Measurements from ENCODE around the gene PRKAA1.

The PRKAA1 gene

GRCh38 chr5:40798012-40798800 is at the start of gene PRKAA1:
TSS of gene PRKAA1 (minus strand) at chr5:40798374. CDS start at chr5:40798189, 185 bp downstream.
- no CpG with 5 or more reads among the region's 70 CpGs for WGBS (ENCODE audit: insufficient coverage, insufficient read length)

DNA sequence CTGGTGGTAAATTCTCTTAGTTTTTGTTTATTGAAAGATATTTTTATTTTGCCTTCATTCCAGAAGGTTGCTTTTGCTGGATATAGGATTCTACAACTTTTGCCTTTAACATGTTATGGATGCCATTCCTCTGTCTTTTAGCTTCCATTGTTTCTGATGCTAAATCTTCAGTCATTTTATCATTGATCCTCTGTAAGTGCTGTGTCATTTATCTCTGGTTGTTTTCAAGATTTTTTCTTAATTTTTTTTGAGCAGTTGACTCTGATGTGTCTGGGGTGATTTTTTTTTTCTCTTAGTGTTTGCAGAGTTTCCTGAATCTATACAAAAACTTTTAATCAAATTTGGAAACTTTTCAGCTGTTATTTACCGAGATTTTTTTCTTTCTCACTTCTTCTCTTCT is 49.4 kb upstream of the PRKAA1 start:
- H3K27ac ChIP-seq (ENCODE audit: low read length), result no peak overlapping the region

More at GRCh38 chr5:40798012-40798800, at the start of gene PRKAA1:
- H3K27ac ChIP-seq (ENCODE audit: low read length), result no peak within 1 kb of the TSS
- peak; percentile 63 for DNase-seq (ENCODE audit: low read depth, low spot score)
- peak within 1 kb of the TSS; percentile 64 for H3K4me3 ChIP-seq (ENCODE audit: low read length)
- H3K9me3 ChIP-seq (ENCODE audit: control insufficient read depth, insufficient read depth, low read length), result no peaks in the 10 kb centered on the region
- H3K27me3 ChIP-seq (ENCODE audit: control insufficient read depth, insufficient read depth, low read length), result no peaks in the 10 kb centered on the region
- no peaks in the 10 kb centered on the region; the same call in 1 of the 2 replicates for H3K4me1 ChIP-seq (ENCODE audit: control insufficient read depth, insufficient read depth, low read length)
- H3K36me3 ChIP-seq (ENCODE audit: control insufficient read depth, insufficient read depth, low read length), result no peaks in the 10 kb centered on the region

GRCh38 chr5:40846371-40846770 is 48.2 kb upstream of the PRKAA1 start:
- Histone ChIP-seq H3K36me3 (ENCODE audit: control insufficient read depth, insufficient read depth, low read length) (no peaks in the 10 kb centered on the region), H3K27me3 (ENCODE audit: control insufficient read depth, insufficient read depth, low read length) (no peaks in the 10 kb centered on the region), H3K9me3 (ENCODE audit: control insufficient read depth, insufficient read depth, low read length) (no peaks in the 10 kb centered on the region), H3K4me3 (ENCODE audit: low read length) (no peak overlapping the region), H3K4me1 (ENCODE audit: control insufficient read depth, insufficient read depth, low read length) (no peaks in the 10 kb centered on the region), H3K27ac (ENCODE audit: low read length) (no peak overlapping the region)
- DNase-seq (ENCODE audit: low read depth, low spot score), result no peak
- WGBS (ENCODE audit: insufficient coverage, insufficient read length), result no CpG with 5 or more reads among the region's 2 CpGs

More for the DNA sequence above, 49.4 kb upstream of the PRKAA1 start:
- Histone ChIP-seq H3K27me3 (ENCODE audit: control insufficient read depth, insufficient read depth, low read length) (no peaks in the 10 kb centered on the region), H3K4me1 (ENCODE audit: control insufficient read depth, insufficient read depth, low read length) (no peaks in the 10 kb centered on the region), H3K9me3 (ENCODE audit: control insufficient read depth, insufficient read depth, low read length) (no peaks in the 10 kb centered on the region), H3K4me3 (ENCODE audit: low read length) (no peak overlapping the region), H3K36me3 (ENCODE audit: control insufficient read depth, insufficient read depth, low read length) (no peaks in the 10 kb centered on the region)
- DNase-seq (ENCODE audit: low read depth, low spot score), result no peak
- WGBS (ENCODE audit: insufficient coverage, insufficient read length), result no CpG with 5 or more reads among the region's 1 CpG

DNA sequence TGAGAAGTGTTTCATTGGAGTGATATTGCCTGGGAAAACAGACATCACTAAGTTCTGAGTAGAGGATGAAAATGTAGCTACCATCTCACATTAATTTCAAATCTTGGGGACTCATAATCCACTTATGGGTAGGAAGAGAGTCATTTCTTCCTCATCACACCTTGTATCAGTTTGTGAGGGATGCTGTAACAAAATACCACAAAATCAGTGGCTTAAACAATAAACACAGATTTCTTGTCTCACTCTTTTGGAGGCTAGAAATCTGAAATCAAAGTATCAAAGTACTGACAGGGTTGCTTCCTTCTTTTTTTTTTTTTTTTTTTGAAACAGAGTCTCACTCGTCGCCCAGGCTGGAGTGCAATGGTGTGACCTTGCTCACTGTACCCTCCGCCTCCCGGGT is 46.4 kb upstream of the PRKAA1 start:
- Histone ChIP-seq H3K27ac (ENCODE audit: low read length) (no peak overlapping the region), H3K36me3 (ENCODE audit: control insufficient read depth, insufficient read depth, low read length) (no peaks in the 10 kb centered on the region), H3K27me3 (ENCODE audit: control insufficient read depth, insufficient read depth, low read length) (no peaks in the 10 kb centered on the region), H3K9me3 (ENCODE audit: control insufficient read depth, insufficient read depth, low read length) (no peaks in the 10 kb centered on the region), H3K4me3 (ENCODE audit: low read length) (no peak overlapping the region), H3K4me1 (ENCODE audit: control insufficient read depth, insufficient read depth, low read length) (no peaks in the 10 kb centered on the region)
- DNase-seq (ENCODE audit: low read depth, low spot score), result no peak
- WGBS (ENCODE audit: insufficient coverage, insufficient read length), result no CpG with 5 or more reads among the region's 4 CpGs

GRCh38 chr5:40842351-40842750 is 44.2 kb upstream of the PRKAA1 start:
- Histone ChIP-seq H3K9me3 (ENCODE audit: control insufficient read depth, insufficient read depth, low read length) (no peaks in the 10 kb centered on the region), H3K27me3 (ENCODE audit: control insufficient read depth, insufficient read depth, low read length) (no peaks in the 10 kb centered on the region), H3K4me3 (ENCODE audit: low read length) (no peak overlapping the region), H3K4me1 (ENCODE audit: control insufficient read depth, insufficient read depth, low read length) (no peaks in the 10 kb centered on the region), H3K36me3 (ENCODE audit: control insufficient read depth, insufficient read depth, low read length) (no peaks in the 10 kb centered on the region), H3K27ac (ENCODE audit: low read length) (no peak overlapping the region)
- DNase-seq (ENCODE audit: low read depth, low spot score), result no peak
- WGBS (ENCODE audit: insufficient coverage, insufficient read length), result no CpG with 5 or more reads among the region's 2 CpGs

- no peak within 1 kb of the TSS for H3K27ac ChIP-seq (ENCODE audit: low read length)
- no peaks in the 10 kb centered on the region for H3K9me3 ChIP-seq (ENCODE audit: control insufficient read depth, insufficient read depth, low read length)
- no peaks in the 10 kb centered on the region for H3K36me3 ChIP-seq (ENCODE audit: control insufficient read depth, insufficient read depth, low read length)
- no CpG with 5 or more reads among the region's 9 CpGs for WGBS (ENCODE audit: insufficient coverage, insufficient read length)
- no peak for DNase-seq (ENCODE audit: low read depth, low spot score)
- H3K4me3 ChIP-seq (ENCODE audit: low read length), result no peak within 1 kb of the TSS
- H3K4me1 ChIP-seq (ENCODE audit: control insufficient read depth, insufficient read depth, low read length), result no peaks in the 10 kb centered on the region
- H3K27me3 ChIP-seq (ENCODE audit: control insufficient read depth, insufficient read depth, low read length), result no peaks in the 10 kb centered on the region
Observed at GRCh38 chr5:40841068-40841805, 43.1 kb upstream of the PRKAA1 start, which contains the start of gene CARD6. TSS of gene CARD6 (plus strand) at chr5:40841367. CDS start at chr5:40841383, 16 bp downstream.

DNA sequence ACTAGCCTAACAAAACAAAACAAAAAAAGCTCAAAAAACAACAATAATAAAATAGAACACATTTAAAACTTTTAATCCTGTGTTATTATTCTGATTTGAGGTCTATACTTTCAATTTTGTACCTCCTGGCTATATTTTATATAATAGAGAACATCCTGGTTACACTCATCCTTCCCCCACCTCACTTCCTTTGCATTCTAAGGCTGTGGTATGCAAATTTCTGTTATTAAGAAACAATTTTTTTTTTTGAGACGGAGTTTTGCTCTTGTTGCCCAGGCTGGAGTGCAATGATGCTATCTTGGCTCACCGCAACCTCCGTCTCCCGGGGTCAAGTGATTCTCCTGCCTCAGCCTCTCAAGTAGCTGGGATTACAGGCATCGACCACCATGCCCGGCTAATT is 39.9 kb upstream of the PRKAA1 start:
- DNase-seq (ENCODE audit: low read depth, low spot score), result no peak
- no CpG with 5 or more reads among the region's 6 CpGs for WGBS (ENCODE audit: insufficient coverage, insufficient read length)
- Histone ChIP-seq H3K27ac (ENCODE audit: low read length) (no peak overlapping the region), H3K4me1 (ENCODE audit: control insufficient read depth, insufficient read depth, low read length) (no peaks in the 10 kb centered on the region), H3K36me3 (ENCODE audit: control insufficient read depth, insufficient read depth, low read length) (peaks cover 10% of the 10 kb centered on the region; the same call in 1 of the 2 replicates), H3K27me3 (ENCODE audit: control insufficient read depth, insufficient read depth, low read length) (no peaks in the 10 kb centered on the region), H3K9me3 (ENCODE audit: control insufficient read depth, insufficient read depth, low read length) (no peaks in the 10 kb centered on the region), H3K4me3 (ENCODE audit: low read length) (no peak overlapping the region)

GRCh38 chr5:40834849-40835787 is 36.9 kb upstream of the PRKAA1 start, which contains the start of gene RPL37:
TSS of gene RPL37 (minus strand) at chr5:40835222. CDS start at chr5:40835185, 37 bp downstream.
- peak; percentile 91 for DNase-seq (ENCODE audit: low read depth, low spot score)
- no CpG with 5 or more reads among the region's 61 CpGs for WGBS (ENCODE audit: insufficient coverage, insufficient read length)
- H3K4me3 ChIP-seq (ENCODE audit: low read length), result peak within 1 kb of the TSS; percentile 93
- H3K4me1 ChIP-seq (ENCODE audit: control insufficient read depth, insufficient read depth, low read length), result no peaks in the 10 kb centered on the region
- H3K36me3 ChIP-seq (ENCODE audit: control insufficient read depth, insufficient read depth, low read length), result peaks cover 34% of the 10 kb centered on the region; the same call in 1 of the 2 replicates
- H3K9me3 ChIP-seq (ENCODE audit: control insufficient read depth, insufficient read depth, low read length), result no peaks in the 10 kb centered on the region
- H3K27ac ChIP-seq (ENCODE audit: low read length), result no peak within 1 kb of the TSS
- H3K27me3 ChIP-seq (ENCODE audit: control insufficient read depth, insufficient read depth, low read length), result no peaks in the 10 kb centered on the region

DNA sequence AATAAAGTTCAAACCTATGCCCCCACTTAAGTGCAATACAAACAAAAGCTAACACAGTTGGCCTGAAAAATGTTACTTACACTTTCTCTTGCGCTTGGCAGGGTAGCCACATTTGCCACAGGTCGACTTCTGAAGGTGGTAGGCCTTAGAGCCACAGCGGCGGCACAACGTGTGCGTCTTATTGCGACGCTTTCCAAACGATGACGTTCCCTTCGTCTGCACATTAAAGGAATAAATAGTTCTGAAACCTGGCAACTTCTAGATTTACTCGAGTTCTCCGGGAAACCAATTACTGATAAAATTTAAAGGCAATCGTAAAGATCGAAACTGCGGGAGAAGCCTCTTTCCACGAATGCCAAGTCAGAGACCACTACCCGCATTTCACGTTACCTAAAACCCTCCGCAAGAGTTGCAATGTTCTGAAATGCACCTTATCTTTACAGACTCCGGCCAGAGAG is 36.2 kb upstream of the PRKAA1 start:
- Histone ChIP-seq H3K4me1 (ENCODE audit: control insufficient read depth, insufficient read depth, low read length) (no peaks in the 10 kb centered on the region), H3K27ac (ENCODE audit: low read length) (no peak overlapping the region), H3K9me3 (ENCODE audit: control insufficient read depth, insufficient read depth, low read length) (no peaks in the 10 kb centered on the region), H3K36me3 (ENCODE audit: control insufficient read depth, insufficient read depth, low read length) (peaks cover 38% of the 10 kb centered on the region; the same call in 1 of the 2 replicates), H3K4me3 (ENCODE audit: low read length) (peak overlapping the region; percentile 93), H3K27me3 (ENCODE audit: control insufficient read depth, insufficient read depth, low read length) (no peaks in the 10 kb centered on the region)
- no peak for DNase-seq (ENCODE audit: low read depth, low spot score)
- WGBS (ENCODE audit: insufficient coverage, insufficient read length), result no CpG with 5 or more reads among the region's 21 CpGs
